Astrocyte of the spinal cord (primary cell): ENCODE measurements around the gene KRTCAP2.
A peak's percentile ranks its signal among the peaks of the same experiment; 100 is the strongest.

ENCODE experiments used
- DNase-seq: peaks from one replicate; pipeline ENCODE4 v3.0.0; 2011; ENCODE audit warnings: low read depth, low spot score
- H3K4me3 ChIP-seq: 2 replicates; pipeline ENCODE4 v1.5.1; 2011; ENCODE audit warnings: low read depth, mild to moderate bottlenecking, low read length, moderate library complexity
- CTCF ChIP-seq: IDR thresholded peaks from 2 replicates; pipeline ENCODE4 v1.5.1; 2012; ENCODE audit warnings: low read depth, mild to moderate bottlenecking, low read length, inconsistent platforms
- in situ Hi-C: cut with HindIII; loops from 2 replicates; pipeline ENCODE4 v1.10.0; 2017; ENCODE audit warnings: low sequenced_read_pairs

The KRTCAP2 gene

GRCh38 chr1:155175281-155175926 is 2.3 kb upstream of the KRTCAP2 start:
- no peak for DNase-seq
- no peak for TF ChIP-seq CTCF
- in situ Hi-C loops, result no loop called here
- peak overlapping the region; percentile 92 for H3K4me3 ChIP-seq

GRCh38 chr1:155174324-155175280 is 1.5 kb upstream of the KRTCAP2 start:
- in situ Hi-C loops, result no loop called here
- peak overlapping the region; percentile 92 for H3K4me3 ChIP-seq
- DNase-seq, result peak; percentile 47
- TF ChIP-seq CTCF, result no peak

GRCh38 chr1:155173478-155174323 is 597 bp upstream of the KRTCAP2 start, which contains the start of gene TRIM46:
TSS of gene TRIM46 (plus strand) at chr1:155173849. CDS start at chr1:155173967, 118 bp downstream.
- peak within 1 kb of the TSS; percentile 92 for H3K4me3 ChIP-seq
- peak; percentile 68 for DNase-seq
- no peak for TF ChIP-seq CTCF
- in situ Hi-C loops, result no loop called here

GRCh38 chr1:155171836-155172731 is 1.0 kb downstream of the KRTCAP2 start:
- in situ Hi-C loops, result no loop called here
- no peak for TF ChIP-seq CTCF
- no peak for DNase-seq
- H3K4me3 ChIP-seq, result peak overlapping the region; percentile 92

- no peak for DNase-seq
- in situ Hi-C loops, result no loop called here
- no peak overlapping the region for H3K4me3 ChIP-seq
- TF ChIP-seq CTCF, result no peak
These were observed 2.3 kb downstream of the KRTCAP2 start for GRCh38 chr1:155170806-155171205.
